B cell (primary cell): ENCODE results near the gene SH3RF3. TPM values are rescaled to one million over a fixed set of nuclear protein-coding genes. Genes with fewer than 3 reads are reported as not detected.

Experiments
- ATAC-seq: fragments of 200-7000 bp; cut with Tn5 transposase; one replicate; pipeline ENCODE4 v1.10.0; 2021; ENCODE audit warnings: low read depth, mild to moderate bottlenecking, moderate number of reproducible peaks, moderate library complexity
- CTCF ChIA-PET: fragments of 350-600 bp; sonication (Branson Sonifier 250); formaldehyde crosslinking; loops from one replicate; lab custom pipeline; 2021; ENCODE audit warnings: antibody characterized with exemption, inconsistent platforms; lab: Charles Lee
- POLR2A ChIA-PET: fragments of 350-600 bp; sonication (Branson Sonifier 250); formaldehyde crosslinking; loops from one replicate; lab custom pipeline; 2021; ENCODE audit warnings: antibody characterized with exemption; lab: Charles Lee
- DNase-seq: peaks from one replicate; pipeline ENCODE4 v3.0.0; 2013
- H2AFZ ChIP-seq: 2 replicates; pipeline ENCODE4 v1.6.1; 2012; ENCODE audit warnings: mild to moderate bottlenecking, low read depth, low read length; ENCODE audit not compliant: insufficient read depth, poor library complexity, severe bottlenecking
- H3K27ac ChIP-seq, 2 donors: 1 replicate in 1 of 2; 2 replicates in 1 of 2; pipeline ENCODE4 v1.5.1; 2012 to 2013; ENCODE audit warnings: low read length in 2 of 2, mild to moderate bottlenecking in 2 of 2, moderate library complexity in 1 of 2
- H3K27me3 ChIP-seq, 4 experiments: fragments of 200-600 bp in 1 of 4; sonication (generic) in 1 of 4; replicated peaks in 1 of 4; 1 replicate in 2 of 4; 2 replicates in 2 of 4; pipeline versions ENCODE4 v1.6.1 to v1.7.0; 2013 to 2016; ENCODE audit warnings: low read length in 3 of 4, mild to moderate bottlenecking in 2 of 4, mixed read lengths in 1 of 4, moderate library complexity in 1 of 4; ENCODE audit not compliant: insufficient read depth in 4 of 4, control insufficient read depth in 3 of 4; ENCODE audit errors: control extremely low read depth in 1 of 4
- H3K36me3 ChIP-seq, 2 experiments: replicated peaks in 1 of 2; 1 replicate in 1 of 2; 2 replicates in 1 of 2; pipeline versions ENCODE4 v1.6.1 to v1.7.1; 2013; ENCODE audit warnings: low read length in 1 of 2; ENCODE audit not compliant: insufficient read depth in 2 of 2, control insufficient read depth in 1 of 2; ENCODE audit errors: control extremely low read depth in 1 of 2, extremely low read depth in 1 of 2
- H3K4me1 ChIP-seq, 2 donors: fragments of 200-600 bp in 1 of 2; sonication (generic) in 1 of 2; 1 replicate in 1 of 2; 2 replicates in 1 of 2; pipeline versions ENCODE4 v1.5.1 to v1.6.1; 2013 to 2017; ENCODE audit warnings: low read length in 2 of 2; ENCODE audit not compliant: control insufficient read depth in 2 of 2, insufficient read depth in 2 of 2
- H3K4me2 ChIP-seq: replicated peaks from 2 replicates; pipeline ENCODE3; 2012; ENCODE audit warnings: mild to moderate bottlenecking, low read depth, low read length; ENCODE audit not compliant: poor library complexity, severe bottlenecking
- H3K4me3 ChIP-seq, 5 experiments: fragments of 200-600 bp in 1 of 5; sonication (generic) in 1 of 5; 1 replicate in 3 of 5; 2 replicates in 2 of 5; pipeline versions ENCODE4 v1.5.1 to v1.7.0; 2011 to 2016; ENCODE audit warnings: low read length in 4 of 5, mild to moderate bottlenecking in 4 of 5, low read depth in 2 of 5, control low read depth in 1 of 5, moderate library complexity in 1 of 5; ENCODE audit not compliant: insufficient read depth in 1 of 5; ENCODE audit errors: control extremely low read depth in 1 of 5, extremely low read depth in 1 of 5
- H3K79me2 ChIP-seq: fragments of 200-600 bp; sonication (generic); one replicate; pipeline ENCODE4 v1.6.0; 2016; ENCODE audit warnings: low read length; ENCODE audit not compliant: control insufficient read depth, insufficient read depth
- H3K9ac ChIP-seq: fragments of 200-600 bp; sonication (generic); 2 replicates; pipeline ENCODE4 v1.6.1; 2017; ENCODE audit warnings: mild to moderate bottlenecking, low read length, moderate library complexity
- H3K9me3 ChIP-seq, 3 donors: one replicate each; pipeline versions ENCODE4 v1.6.1 to v1.7.1; 2013; ENCODE audit warnings: low read length in 2 of 3; ENCODE audit not compliant: control insufficient read depth in 2 of 3, insufficient read depth in 1 of 3; ENCODE audit errors: control extremely low read depth in 1 of 3
- H4K20me1 ChIP-seq: 2 replicates; pipeline ENCODE4 v1.6.0; 2012; ENCODE audit warnings: mild to moderate bottlenecking, low read length; ENCODE audit not compliant: insufficient read depth, control insufficient read depth, poor library complexity, severe bottlenecking
- H3K27ac Mint-ChIP-seq: one replicate; pipeline ENCODE4 v1.8.0; 2021; ENCODE audit warnings: mixed read lengths
- H3K27me3 Mint-ChIP-seq: one replicate; pipeline ENCODE4 v1.8.0; 2021; ENCODE audit warnings: mixed read lengths
- H3K4me1 Mint-ChIP-seq: one replicate; pipeline ENCODE4 v1.8.0; 2021; ENCODE audit warnings: mixed read lengths
- H3K4me3 Mint-ChIP-seq: one replicate; pipeline ENCODE4 v1.8.0; 2021; ENCODE audit warnings: mixed read lengths
- H3K9me3 Mint-ChIP-seq: one replicate; pipeline ENCODE4 v1.8.0; 2022; ENCODE audit warnings: mixed read lengths; ENCODE audit not compliant: insufficient read depth
- CTCF ChIP-seq: fragments of 200-600 bp; IDR thresholded peaks from one replicate; pipeline ENCODE4 v1.8.0; 2022; ENCODE audit warnings: antibody characterized with exemption, mild to moderate bottlenecking
- EZH2 ChIP-seq: IDR thresholded peaks from 2 replicates; pipeline ENCODE4 v1.6.1; 2012; ENCODE audit warnings: borderline replicate concordance, low read depth, mild to moderate bottlenecking, moderate library complexity, low read length; ENCODE audit not compliant: insufficient read depth, poor library complexity, severe bottlenecking
- WGBS: methylation state at CpG from one replicate; pipeline ENCODE4 v1.1.5; 2013; ENCODE audit warnings: missing lambda C conversion rate; ENCODE audit not compliant: insufficient coverage; 5-methylcytosine and 5-hydroxymethylcytosine counted together
- intact Hi-C: fragments of 100-400 bp; cut with micrococcal nuclease; formaldehyde crosslinking; loops from one replicate; pipeline ENCODE4 v1.10.0; 2022
- polyA plus RNA-seq: library from polyadenylated mRNA; depleted of rRNA; stranded (reverse); fragments of >200 nt; gene quantifications from 2 replicates; pipeline ENCODE4 v1.2.3, GENCODE V29; 2012
- total RNA-seq, 2 donors: library from RNA; stranded (reverse); fragments of 120-200 nt in 1 of 2; gene quantifications; 1 replicate in 1 of 2; 2 replicates in 1 of 2; pipeline versions ENCODE4 v1.2.3 to v1.2.4, GENCODE V29; 2013 to 2022

The SH3RF3 gene
- total and polyA plus RNA-seq, 2 donors (not counting 1 experiment from before 2014, with no cell fraction given): 0.07 to 1.2 TPM

- Histone ChIP-seq H4K20me1 (no peaks in the 10 kb centered on the region), H3K4me3 (no peak overlapping the region), H3K4me2 (no peak overlapping the region), H2AFZ (no peak overlapping the region), H3K4me1 (no peaks in the 10 kb centered on the region), H3K36me3 (no peaks in the 10 kb centered on the region), H3K9me3 (peaks cover 0 to 11% (median 8%) of the 10 kb centered on the region in 3 donors), H3K79me2 (no peaks in the 10 kb centered on the region), H3K27me3 (no peaks in the 10 kb centered on the region), H3K27ac (no peak overlapping the region), H3K9ac (no peak overlapping the region)
- intact Hi-C loops: no loop called here
- TF ChIP-seq CTCF: no peak
- TF ChIP-seq EZH2: no peak
- Mint-ChIP-seq H3K27ac (no peak overlapping the region), H3K4me3 (no peak overlapping the region), H3K27me3 (no peaks in the 10 kb centered on the region), H3K9me3 (peaks cover 2% of the 10 kb centered on the region), H3K4me1 (no peaks in the 10 kb centered on the region)
- ATAC-seq (no peak), DNase-seq (no peak)
- 77% methylated on average over 17 of the region's 20 CpGs for WGBS
- ChIA-PET POLR2A (no interaction called here), CTCF (no interaction called here)
Observed at GRCh38 chr2:109448946-109449788, 320.2 kb downstream of the SH3RF3 start.

- Histone ChIP-seq H3K79me2 (no peaks in the 10 kb centered on the region), H3K4me2 (no peak overlapping the region), H4K20me1 (no peaks in the 10 kb centered on the region), H2AFZ (no peak overlapping the region), H3K9me3 (peaks cover 0 to 7% (median 0%) of the 10 kb centered on the region in 3 donors), H3K36me3 (no peaks in the 10 kb centered on the region), H3K27ac (no peak overlapping the region), H3K4me3 (no peak overlapping the region), H3K4me1 (no peaks in the 10 kb centered on the region), H3K9ac (no peak overlapping the region), H3K27me3 (no peaks in the 10 kb centered on the region)
- TF ChIP-seq EZH2 (no peak), CTCF (no peak)
- Mint-ChIP-seq H3K27me3 (no peaks in the 10 kb centered on the region), H3K4me1 (no peaks in the 10 kb centered on the region), H3K9me3 (no peaks in the 10 kb centered on the region), H3K27ac (no peak overlapping the region), H3K4me3 (no peak overlapping the region)
- 92% methylated on average over 12 of the region's 12 CpGs for WGBS
- ATAC-seq: no peak
- intact Hi-C loops: no loop called here
- CTCF ChIA-PET: no interaction called here
- POLR2A ChIA-PET: no interaction called here
- DNase-seq: no peak
Observed at GRCh38 chr2:109450574-109451273, 321.7 kb downstream of the SH3RF3 start.
